Measurements from ENCODE around the gene SHROOM1.
"Not testable (repeated sequence)": the region's sequence is repeated elsewhere in the genome, so short reads cannot be mapped to it uniquely, and the experiment has no call there.

Gene SHROOM1

GRCh38 chr5:132807163-132807838 lies 23.1 kb downstream of the SHROOM1 start:
- TF ChIP-seq, protein P1, sequence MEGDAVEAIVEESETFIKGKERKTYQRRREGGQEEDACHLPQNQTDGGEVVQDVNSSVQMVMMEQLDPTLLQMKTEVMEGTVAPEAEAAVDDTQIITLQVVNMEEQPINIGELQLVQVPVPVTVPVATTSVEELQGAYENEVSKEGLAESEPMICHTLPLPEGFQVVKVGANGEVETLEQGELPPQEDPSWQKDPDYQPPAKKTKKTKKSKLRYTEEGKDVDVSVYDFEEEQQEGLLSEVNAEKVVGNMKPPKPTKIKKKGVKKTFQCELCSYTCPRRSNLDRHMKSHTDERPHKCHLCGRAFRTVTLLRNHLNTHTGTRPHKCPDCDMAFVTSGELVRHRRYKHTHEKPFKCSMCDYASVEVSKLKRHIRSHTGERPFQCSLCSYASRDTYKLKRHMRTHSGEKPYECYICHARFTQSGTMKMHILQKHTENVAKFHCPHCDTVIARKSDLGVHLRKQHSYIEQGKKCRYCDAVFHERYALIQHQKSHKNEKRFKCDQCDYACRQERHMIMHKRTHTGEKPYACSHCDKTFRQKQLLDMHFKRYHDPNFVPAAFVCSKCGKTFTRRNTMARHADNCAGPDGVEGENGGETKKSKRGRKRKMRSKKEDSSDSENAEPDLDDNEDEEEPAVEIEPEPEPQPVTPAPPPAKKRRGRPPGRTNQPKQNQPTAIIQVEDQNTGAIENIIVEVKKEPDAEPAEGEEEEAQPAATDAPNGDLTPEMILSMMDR (IDR thresholded peaks at IDR 0.05; ENCODE audit: insufficient read depth, missing control alignments), result no peak
- DNase-seq (ENCODE audit: insufficient read length, low spot score) (no peak), FAIRE-seq (no peak)

- FAIRE-seq; DNase-seq (ENCODE audit: insufficient read length, low spot score): not testable (repeated sequence)
Observed at GRCh38 chr5:132806804-132807162, 23.7 kb downstream of the SHROOM1 start.

DNA sequence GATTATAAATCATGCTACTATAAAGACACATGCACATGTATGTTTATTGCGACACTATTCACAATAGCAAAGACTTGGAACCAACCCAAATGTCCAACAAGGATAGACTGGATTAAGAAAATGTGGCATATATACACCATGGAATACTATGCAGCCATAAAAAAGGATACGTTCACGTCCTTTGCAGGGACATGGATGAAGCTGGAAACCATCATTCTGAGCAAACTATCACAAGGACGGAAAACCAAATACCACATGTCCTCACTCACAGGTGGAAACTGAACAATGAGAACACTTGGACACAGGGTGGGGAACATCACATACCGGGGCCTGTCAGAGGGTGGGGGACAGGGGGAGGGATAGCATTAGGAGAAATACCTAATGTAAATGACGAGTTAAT lies 24.6 kb downstream of the SHROOM1 start:
- DNase-seq (ENCODE audit: insufficient read length, low spot score); FAIRE-seq: not testable (repeated sequence)

DNA sequence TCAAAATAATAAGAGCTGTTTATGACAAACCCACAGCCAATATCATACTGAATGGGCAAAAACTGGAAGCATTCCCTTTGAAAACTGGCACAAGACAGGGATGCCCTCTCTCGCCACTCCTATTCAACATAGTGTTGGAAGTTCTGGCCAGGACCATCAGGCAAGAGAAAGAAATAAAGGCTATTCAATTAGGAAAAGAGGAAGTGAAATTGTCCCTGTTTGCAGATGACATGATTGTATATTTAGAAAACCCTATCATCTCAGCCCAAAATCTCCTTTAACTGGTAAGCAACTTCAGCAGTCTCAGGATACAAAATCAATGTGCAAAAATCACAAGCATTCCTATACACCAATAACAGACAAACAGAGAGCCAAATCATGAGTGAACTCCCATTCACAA lies 26.2 kb downstream of the SHROOM1 start:
- DNase-seq (ENCODE audit: insufficient read length, low spot score); FAIRE-seq: not testable (repeated sequence)

- not testable (repeated sequence) for DNase-seq (ENCODE audit: insufficient read length, low spot score); FAIRE-seq
Observed at GRCh38 chr5:132802685-132803066, 27.8 kb downstream of the SHROOM1 start.

- FAIRE-seq, result no peak
- TF ChIP-seq, protein P1 (IDR thresholded peaks at IDR 0.05; ENCODE audit: insufficient read depth, missing control alignments), result no peak
- no peak for DNase-seq (ENCODE audit: insufficient read length, low spot score)
Observed at GRCh38 chr5:132802044-132802684, 28.3 kb downstream of the SHROOM1 start.

DNA sequence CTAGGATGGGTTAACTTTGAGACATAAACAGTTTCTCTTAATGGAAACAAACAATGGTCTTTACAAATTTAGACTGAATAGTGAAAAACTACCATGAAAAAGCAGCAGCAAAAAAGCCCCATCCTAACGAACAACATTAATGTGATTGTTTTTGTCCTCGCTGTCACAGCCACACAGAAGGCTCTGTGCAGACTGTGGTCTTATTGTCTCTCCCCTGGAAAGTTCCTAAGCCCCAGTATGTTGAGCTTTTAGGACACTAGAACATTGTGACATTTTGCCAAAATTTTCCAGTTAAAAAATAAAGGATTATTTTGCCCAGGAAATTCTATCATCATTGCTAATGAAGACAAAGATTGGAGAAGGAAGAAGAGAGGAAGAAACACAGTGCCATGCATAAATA lies 29.9 kb downstream of the SHROOM1 start:
- no peak for DNase-seq (ENCODE audit: insufficient read length, low spot score)
- TF ChIP-seq, protein P1 (IDR thresholded peaks at IDR 0.05; ENCODE audit: insufficient read depth, missing control alignments), result no peak
- no peak for FAIRE-seq

- DNase-seq (ENCODE audit: insufficient read length, low spot score), result no peak
- TF ChIP-seq, protein P1 (IDR thresholded peaks at IDR 0.05; ENCODE audit: insufficient read depth, missing control alignments), result no peak
- no peak for FAIRE-seq
Observed at GRCh38 chr5:132799392-132799791, 31.1 kb downstream of the SHROOM1 start.

- FAIRE-seq (no peak), DNase-seq (ENCODE audit: insufficient read length, low spot score) (no peak)
- TF ChIP-seq, protein P1 (IDR thresholded peaks at IDR 0.05; ENCODE audit: insufficient read depth, missing control alignments), result no peak
Observed at GRCh38 chr5:132797651-132798050, 32.8 kb downstream of the SHROOM1 start.
